ENCODE measurements around the gene MTMR6. TPM values are rescaled to one million over a fixed set of nuclear protein-coding genes. Genes with fewer than 3 reads are reported as not detected.

MTMR6 gene
- total RNA-seq, 1 experiment from 2014 or later = 28.9 TPM

GRCh38 chr13:25207291-25207810 lies 79.9 kb downstream of the MTMR6 start:
- no peaks in the 10 kb centered on the region for H3K4me1 ChIP-seq (ENCODE audit: insufficient read depth, low read length, poor library complexity, severe bottlenecking)
- no peaks in the 10 kb centered on the region for H3K9me3 ChIP-seq (ENCODE audit: low read depth, low read length, poor library complexity, severe bottlenecking)
- no peak overlapping the region for H3K4me3 ChIP-seq (ENCODE audit: low read depth, low read length, poor library complexity, severe bottlenecking)
- H3K27me3 ChIP-seq (replicated peaks; ENCODE audit: insufficient read depth, low read depth, low read length, poor library complexity) = no peaks in the 10 kb centered on the region
- no peak overlapping the region for H3K27ac ChIP-seq (ENCODE audit: low read depth, low read length, poor library complexity, severe bottlenecking)
- TF ChIP-seq EZH2 (IDR thresholded peaks at IDR 0.05; ENCODE audit: borderline replicate concordance, low read depth, low read length, poor library complexity, severe bottlenecking) = no peak
- TF ChIP-seq, protein P1, sequence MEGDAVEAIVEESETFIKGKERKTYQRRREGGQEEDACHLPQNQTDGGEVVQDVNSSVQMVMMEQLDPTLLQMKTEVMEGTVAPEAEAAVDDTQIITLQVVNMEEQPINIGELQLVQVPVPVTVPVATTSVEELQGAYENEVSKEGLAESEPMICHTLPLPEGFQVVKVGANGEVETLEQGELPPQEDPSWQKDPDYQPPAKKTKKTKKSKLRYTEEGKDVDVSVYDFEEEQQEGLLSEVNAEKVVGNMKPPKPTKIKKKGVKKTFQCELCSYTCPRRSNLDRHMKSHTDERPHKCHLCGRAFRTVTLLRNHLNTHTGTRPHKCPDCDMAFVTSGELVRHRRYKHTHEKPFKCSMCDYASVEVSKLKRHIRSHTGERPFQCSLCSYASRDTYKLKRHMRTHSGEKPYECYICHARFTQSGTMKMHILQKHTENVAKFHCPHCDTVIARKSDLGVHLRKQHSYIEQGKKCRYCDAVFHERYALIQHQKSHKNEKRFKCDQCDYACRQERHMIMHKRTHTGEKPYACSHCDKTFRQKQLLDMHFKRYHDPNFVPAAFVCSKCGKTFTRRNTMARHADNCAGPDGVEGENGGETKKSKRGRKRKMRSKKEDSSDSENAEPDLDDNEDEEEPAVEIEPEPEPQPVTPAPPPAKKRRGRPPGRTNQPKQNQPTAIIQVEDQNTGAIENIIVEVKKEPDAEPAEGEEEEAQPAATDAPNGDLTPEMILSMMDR (conservative IDR thresholded peaks at IDR 0.05; ENCODE audit: low read depth, low read length) = no peak
- H3K36me3 ChIP-seq (ENCODE audit: insufficient read depth, low read length, poor library complexity, severe bottlenecking) = no peaks in the 10 kb centered on the region
- no TSS peak for BruUV-seq (replicated peaks)
- ChIA-PET CTCF (no interaction called here), POLR2A (ENCODE audit: low non-redundant PET) (no interaction called here)
- intact Hi-C loops (cut with micrococcal nuclease; ENCODE audit: unreplicated experiment) = no loop called here
- DNase-seq (ENCODE audit: low spot score) = no peak

DNA sequence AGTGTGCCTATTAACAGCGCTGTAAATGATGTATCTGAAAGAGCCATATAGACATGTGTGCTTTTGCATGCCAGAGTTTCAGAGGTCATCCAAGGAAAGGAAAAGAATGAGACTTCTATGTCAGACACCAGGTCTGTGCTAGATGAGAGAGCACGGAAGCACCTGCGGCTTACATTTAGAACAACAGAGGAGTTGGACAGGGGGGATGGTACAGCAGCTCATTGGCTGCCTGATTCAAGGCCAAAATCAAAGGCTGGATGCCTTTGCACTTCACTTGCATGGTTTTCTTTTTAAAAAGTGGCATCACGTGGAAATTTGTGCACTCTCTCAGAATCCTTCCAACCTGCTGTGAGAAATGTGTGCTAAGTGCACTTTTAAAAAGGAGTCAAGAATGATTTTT lies 82.4 kb downstream of the MTMR6 start:
- DNase-seq (ENCODE audit: low spot score) = no peak
- CTCF ChIA-PET = no interaction called here
- Histone ChIP-seq H3K4me3 (ENCODE audit: low read depth, low read length, poor library complexity, severe bottlenecking) (no peak overlapping the region), H3K27ac (ENCODE audit: low read depth, low read length, poor library complexity, severe bottlenecking) (no peak overlapping the region), H3K27me3 (replicated peaks; ENCODE audit: insufficient read depth, low read depth, low read length, poor library complexity) (no peaks in the 10 kb centered on the region), H3K36me3 (ENCODE audit: insufficient read depth, low read length, poor library complexity, severe bottlenecking) (no peaks in the 10 kb centered on the region), H3K4me1 (ENCODE audit: insufficient read depth, low read length, poor library complexity, severe bottlenecking) (no peaks in the 10 kb centered on the region), H3K9me3 (ENCODE audit: low read depth, low read length, poor library complexity, severe bottlenecking) (no peaks in the 10 kb centered on the region)
- BruUV-seq (replicated peaks) = no TSS peak
- POLR2A ChIA-PET (ENCODE audit: low non-redundant PET) = no interaction called here
- intact Hi-C loops (cut with micrococcal nuclease; ENCODE audit: unreplicated experiment) = no loop called here
- TF ChIP-seq EZH2 (IDR thresholded peaks at IDR 0.05; ENCODE audit: borderline replicate concordance, low read depth, low read length, poor library complexity, severe bottlenecking) = no peak
- TF ChIP-seq, protein P1 (conservative IDR thresholded peaks at IDR 0.05; ENCODE audit: low read depth, low read length) = no peak

- Histone ChIP-seq H3K4me1 (ENCODE audit: insufficient read depth, low read length, poor library complexity, severe bottlenecking) (no peaks in the 10 kb centered on the region), H3K36me3 (ENCODE audit: insufficient read depth, low read length, poor library complexity, severe bottlenecking) (no peaks in the 10 kb centered on the region), H3K27me3 (replicated peaks; ENCODE audit: insufficient read depth, low read depth, low read length, poor library complexity) (no peaks in the 10 kb centered on the region), H3K9me3 (ENCODE audit: low read depth, low read length, poor library complexity, severe bottlenecking) (no peaks in the 10 kb centered on the region), H3K27ac (ENCODE audit: low read depth, low read length, poor library complexity, severe bottlenecking) (no peak overlapping the region), H3K4me3 (ENCODE audit: low read depth, low read length, poor library complexity, severe bottlenecking) (no peak overlapping the region)
- TF ChIP-seq, protein P1 (conservative IDR thresholded peaks at IDR 0.05; ENCODE audit: low read depth, low read length) = no peak
- TF ChIP-seq EZH2 (IDR thresholded peaks at IDR 0.05; ENCODE audit: borderline replicate concordance, low read depth, low read length, poor library complexity, severe bottlenecking) = no peak
- ChIA-PET POLR2A (ENCODE audit: low non-redundant PET) (no interaction called here), CTCF (no interaction called here)
- DNase-seq (ENCODE audit: low spot score) = no peak
- intact Hi-C loops (cut with micrococcal nuclease; ENCODE audit: unreplicated experiment) = no loop called here
- BruUV-seq (replicated peaks) = no TSS peak
Measured at GRCh38 chr13:25203127-25203740, 84.1 kb downstream of the MTMR6 start.
